ENCODE data around the gene HSPD1. TPM values are rescaled to one million over a fixed set of nuclear protein-coding genes. Genes with fewer than 3 reads are reported as not detected.

The HSPD1 gene
- total and polyA plus RNA-seq, 9 of the 15 experiments (the other 6 are each of a cell fraction or from before 2014, with no cell fraction given) = 398 to 1,014 (median 622) TPM

- TF ChIP-seq ZBTB40 (IDR thresholded peaks at IDR 0.05) (0 out of 2 replicates have a peak, but pooled peaks have one; percentile 23), ZBTB40 (CRISPR knock-in tag; IDR thresholded peaks at IDR 0.05) (no peak), ZNF431 (CRISPR knock-in tag; IDR thresholded peaks at IDR 0.05) (no peak), PBX2 (CRISPR knock-in tag; IDR thresholded peaks at IDR 0.05; ENCODE audit: low read depth) (no peak), PBX2 (tag; conservative IDR thresholded peaks at IDR 0.05; ENCODE audit: low read depth) (peak; percentile 27; the same call in 1 of the 2 replicates), NFXL1 (CRISPR knock-in tag; IDR thresholded peaks at IDR 0.05) (no peak), RBM25 (IDR thresholded peaks at IDR 0.05; ENCODE audit: low read depth, low read length, severe bottlenecking) (no peak), NFRKB (IDR thresholded peaks at IDR 0.05; ENCODE audit: low read depth) (peak; percentile 1; the same call in 1 of the 2 replicates), CXXC5 (CRISPR knock-in tag; IDR thresholded peaks at IDR 0.05) (no peak), ARID1B (IDR thresholded peaks at IDR 0.05) (0 out of 2 replicates have a peak, but pooled peaks have one; percentile 6), ATF2 (CRISPR knock-in tag; IDR thresholded peaks at IDR 0.05) (no peak), SAFB2 (IDR thresholded peaks at IDR 0.05; ENCODE audit: borderline replicate concordance, low read depth, low read length, severe bottlenecking) (no peak)
Measured at GRCh38 chr2:197452754-197453122, 46.9 kb downstream of the HSPD1 start (continued).

All from K562 (cell line).